GM06990 (cell line): ENCODE measurements around the gene EXOC3.

Source experiments
- DNase-seq: peaks from one replicate; pipeline ENCODE4 v3.0.0-alpha.2; 2011; ENCODE audit not compliant: insufficient read length; ENCODE audit errors: extremely low read depth
- H3K27me3 ChIP-seq: replicated peaks from 2 replicates; pipeline ENCODE4 v1.6.0; 2011; ENCODE audit warnings: low read length; ENCODE audit not compliant: control insufficient read depth, insufficient read depth
- H3K36me3 ChIP-seq: 2 replicates; pipeline ENCODE4 v1.5.1; 2011; ENCODE audit warnings: low read length; ENCODE audit not compliant: control insufficient read depth, insufficient read depth
- H3K4me3 ChIP-seq: replicated peaks from 2 replicates; pipeline ENCODE4 v1.5.1; 2011; ENCODE audit warnings: low read depth, mild to moderate bottlenecking, control low read depth, low read length
- TF ChIP-seq, protein P1 (sequence below): IDR thresholded peaks from 2 replicates; pipeline ENCODE4 v1.5.1; 2011; ENCODE audit warnings: low read length, control low read depth, mild to moderate bottlenecking, inconsistent platforms; ENCODE audit not compliant: insufficient read depth, poor library complexity, severe bottlenecking

The EXOC3 gene

DNA sequence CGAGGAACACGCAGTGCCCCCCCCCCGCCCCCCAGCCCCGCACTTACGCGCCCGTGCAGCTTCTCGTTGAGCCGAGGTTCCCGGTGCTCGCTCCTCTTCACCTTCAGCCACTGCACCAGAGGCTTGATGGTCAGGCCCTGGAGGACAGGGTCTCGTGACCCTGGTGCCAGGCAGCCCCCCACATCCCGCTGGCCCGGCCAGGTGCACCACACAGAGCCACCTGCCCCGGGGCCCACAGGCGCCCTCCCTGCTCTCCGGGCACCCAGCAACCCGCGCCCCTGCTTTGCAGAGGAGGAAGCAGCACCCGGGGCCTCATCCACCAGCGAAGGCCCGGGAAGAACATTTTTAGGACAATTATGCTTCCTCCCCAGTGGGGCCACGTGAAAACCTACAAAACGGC is 39.0 kb downstream of the EXOC3 start:
- Histone ChIP-seq H3K36me3 (no peaks in the 10 kb centered on the region), H3K4me3 (no peak overlapping the region), H3K27me3 (no peaks in the 10 kb centered on the region)
- no peak for DNase-seq
- TF ChIP-seq, protein P1, sequence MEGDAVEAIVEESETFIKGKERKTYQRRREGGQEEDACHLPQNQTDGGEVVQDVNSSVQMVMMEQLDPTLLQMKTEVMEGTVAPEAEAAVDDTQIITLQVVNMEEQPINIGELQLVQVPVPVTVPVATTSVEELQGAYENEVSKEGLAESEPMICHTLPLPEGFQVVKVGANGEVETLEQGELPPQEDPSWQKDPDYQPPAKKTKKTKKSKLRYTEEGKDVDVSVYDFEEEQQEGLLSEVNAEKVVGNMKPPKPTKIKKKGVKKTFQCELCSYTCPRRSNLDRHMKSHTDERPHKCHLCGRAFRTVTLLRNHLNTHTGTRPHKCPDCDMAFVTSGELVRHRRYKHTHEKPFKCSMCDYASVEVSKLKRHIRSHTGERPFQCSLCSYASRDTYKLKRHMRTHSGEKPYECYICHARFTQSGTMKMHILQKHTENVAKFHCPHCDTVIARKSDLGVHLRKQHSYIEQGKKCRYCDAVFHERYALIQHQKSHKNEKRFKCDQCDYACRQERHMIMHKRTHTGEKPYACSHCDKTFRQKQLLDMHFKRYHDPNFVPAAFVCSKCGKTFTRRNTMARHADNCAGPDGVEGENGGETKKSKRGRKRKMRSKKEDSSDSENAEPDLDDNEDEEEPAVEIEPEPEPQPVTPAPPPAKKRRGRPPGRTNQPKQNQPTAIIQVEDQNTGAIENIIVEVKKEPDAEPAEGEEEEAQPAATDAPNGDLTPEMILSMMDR, result no peak

DNA sequence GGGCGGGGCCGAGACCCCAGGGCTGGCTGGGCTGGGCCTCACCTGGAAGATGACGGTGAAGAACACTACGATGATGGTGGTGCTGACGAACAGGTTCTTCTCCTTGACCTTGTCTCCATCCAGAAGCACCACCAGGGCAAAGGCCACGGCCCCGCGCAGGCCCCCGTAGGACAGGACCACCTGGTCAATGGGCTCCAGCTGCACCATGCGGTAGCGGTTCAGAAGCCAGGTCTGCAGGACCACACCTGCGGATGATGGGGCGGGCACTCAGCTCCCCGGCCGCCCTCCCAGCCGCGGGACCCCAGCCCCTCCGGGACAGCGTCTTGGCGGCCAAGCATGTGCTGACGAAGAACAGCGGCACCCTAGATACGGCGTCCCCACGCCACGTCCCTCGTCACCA is 39.5 kb downstream of the EXOC3 start:
- H3K27me3 ChIP-seq, result no peaks in the 10 kb centered on the region
- no peaks in the 10 kb centered on the region for H3K36me3 ChIP-seq
- TF ChIP-seq, protein P1, result no peak
- DNase-seq, result no peak
- H3K4me3 ChIP-seq, result no peak overlapping the region

DNA sequence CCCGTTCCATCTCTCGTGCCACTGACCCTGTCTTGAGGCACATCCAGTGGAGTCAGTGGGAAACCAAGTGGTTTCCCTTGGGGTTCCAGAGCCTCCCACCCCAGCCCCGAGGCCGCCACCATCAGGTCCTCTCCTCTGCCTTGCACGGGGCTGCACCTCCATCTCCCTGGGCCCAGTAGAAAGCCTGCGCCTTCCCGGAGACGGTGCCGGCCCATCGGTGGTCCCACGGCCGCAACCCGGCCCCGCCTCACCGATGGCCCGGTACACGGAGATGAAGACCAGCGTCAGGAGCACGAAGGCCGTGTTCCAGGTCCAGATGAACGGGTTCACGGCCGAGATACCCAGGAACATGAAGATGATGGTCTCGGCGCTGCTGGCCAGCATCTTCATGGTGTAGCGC is 40.0 kb downstream of the EXOC3 start:
- TF ChIP-seq, protein P1, result no peak
- H3K27me3 ChIP-seq, result no peaks in the 10 kb centered on the region
- H3K36me3 ChIP-seq, result no peaks in the 10 kb centered on the region
- no peak overlapping the region for H3K4me3 ChIP-seq
- no peak for DNase-seq

DNA sequence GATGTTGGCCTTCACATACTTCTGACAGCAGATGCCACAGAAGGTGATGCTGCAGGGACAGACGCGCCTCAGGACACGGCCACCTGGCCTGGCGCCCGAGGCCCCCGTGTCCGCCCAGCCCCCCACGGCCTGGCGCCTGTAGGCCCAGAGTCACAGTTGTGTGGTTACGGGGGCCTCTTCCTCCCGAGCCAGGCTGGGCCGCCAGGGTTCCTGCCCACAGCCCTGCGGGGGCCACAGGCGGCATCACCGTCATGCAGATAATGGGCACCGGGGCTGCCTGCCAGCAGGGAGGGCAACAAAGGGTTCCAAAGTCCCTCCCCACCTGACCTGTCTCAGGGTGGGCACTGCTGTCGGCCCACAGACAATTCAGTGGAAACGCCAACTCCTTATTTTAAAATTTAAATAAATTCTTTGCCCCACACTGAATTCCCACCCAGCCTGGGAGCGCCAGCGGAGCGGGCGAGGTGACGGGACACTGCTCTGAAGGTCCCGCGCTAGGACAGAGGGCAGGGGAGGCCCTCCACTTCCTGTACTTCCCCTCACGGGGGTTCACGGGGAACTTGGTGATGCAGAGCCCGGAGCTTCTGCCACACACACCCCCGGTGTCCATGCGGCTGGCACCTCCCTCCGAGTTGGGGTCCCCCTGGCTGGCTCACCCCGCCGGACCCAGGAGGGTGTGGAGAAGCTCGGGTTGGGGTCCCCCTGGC is 40.6 kb downstream of the EXOC3 start:
- Histone ChIP-seq H3K4me3 (no peak overlapping the region), H3K36me3 (no peaks in the 10 kb centered on the region), H3K27me3 (no peaks in the 10 kb centered on the region)
- TF ChIP-seq, protein P1, result no peak
- no peak for DNase-seq

DNA sequence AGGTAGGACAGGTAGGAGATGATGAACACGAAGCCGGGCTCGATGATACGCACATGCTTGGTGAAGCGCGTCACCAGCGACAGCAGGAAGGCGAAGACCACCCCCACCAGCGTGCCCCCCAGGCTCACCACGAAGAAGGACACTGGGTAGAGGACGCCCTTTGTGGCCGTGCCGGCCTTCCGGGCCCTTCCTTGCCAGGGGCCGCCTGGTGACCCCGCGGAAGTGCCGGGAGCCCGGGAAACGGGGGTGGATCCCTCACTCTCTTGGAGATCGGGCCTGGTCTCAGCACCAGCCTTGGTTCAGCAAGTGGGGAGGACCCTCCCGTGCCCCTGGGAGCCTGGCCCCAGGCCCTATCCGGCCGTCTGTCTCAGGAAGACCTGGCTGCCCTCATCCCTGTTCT is 41.6 kb downstream of the EXOC3 start:
- no peaks in the 10 kb centered on the region for H3K36me3 ChIP-seq
- no peak overlapping the region for H3K4me3 ChIP-seq
- no peak for DNase-seq
- TF ChIP-seq, protein P1, result no peak
- H3K27me3 ChIP-seq, result no peaks in the 10 kb centered on the region; the same call in 1 of the 2 replicates
